ENCODE results near the gene SPSB1.

DNA sequence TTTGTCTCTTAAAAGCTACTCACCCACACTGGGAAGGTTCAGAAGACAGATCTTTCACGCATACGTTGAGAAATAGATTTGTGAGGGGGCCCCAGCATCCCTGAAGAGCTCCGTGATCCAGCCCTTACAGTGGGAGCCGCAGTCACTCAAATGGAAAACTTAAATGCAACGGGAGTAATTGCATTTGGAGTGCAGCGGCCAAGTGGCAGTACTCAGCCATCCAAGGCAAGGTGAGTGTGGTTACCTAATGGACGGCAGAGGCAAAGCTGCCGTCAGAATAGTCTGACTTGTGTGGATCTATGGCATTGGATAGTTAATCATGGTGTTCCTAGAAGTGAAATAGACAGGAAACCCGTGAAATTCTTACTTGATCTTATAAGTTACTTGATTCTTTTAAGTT is 5.1 kb downstream of the SPSB1 start:
- TF ChIP-seq CTCF (IDR thresholded peaks at IDR 0.05; ENCODE audit: poor library complexity, severe bottlenecking) (no peak), EP300 (conservative IDR thresholded peaks at IDR 0.05; ENCODE audit: poor library complexity, severe bottlenecking) (no peak), REST (IDR thresholded peaks at IDR 0.05; ENCODE audit: borderline replicate concordance) (no peak), TAF1 (IDR thresholded peaks at IDR 0.05; ENCODE audit: low read depth) (no peak), RAD21 (conservative IDR thresholded peaks at IDR 0.05) (no peak), POLR2AphosphoS5 (IDR thresholded peaks at IDR 0.05) (no peak)

Data from neural cell (in vitro differentiated cells).